Measurements from ENCODE around the gene ZNF547.
A peak's percentile ranks its signal among the peaks of the same experiment; 100 is the strongest.

Gene ZNF547

GRCh38 chr19:57350877-57351805 is 12.2 kb upstream of the ZNF547 start, which contains the start of gene ZNF304:
TSS of gene ZNF304 (plus strand) at chr19:57351271. CDS start at chr19:57351665, 394 bp downstream.
- no peaks in the 10 kb centered on the region for H3K27me3 ChIP-seq (ENCODE audit: insufficient read depth, low read depth)
- no peaks in the 10 kb centered on the region; the same call in 1 of the 2 replicates for H3K36me3 ChIP-seq (ENCODE audit: insufficient read depth)
- H2AFZ ChIP-seq (ENCODE audit: low read depth): peak within 1 kb of the TSS; percentile 92
- TF ChIP-seq CTCF (conservative IDR thresholded peaks at IDR 0.05; ENCODE audit: low read depth, low read length): no peak
- H3K27ac ChIP-seq: peak within 1 kb of the TSS; percentile 59
- H3K9ac ChIP-seq: peak within 1 kb of the TSS; percentile 58; the same call in 1 of the 2 replicates
- H3K4me1 ChIP-seq (ENCODE audit: low read depth, poor library complexity, severe bottlenecking): peaks cover 5% of the 10 kb centered on the region
- no peaks in the 10 kb centered on the region for H4K20me1 ChIP-seq (ENCODE audit: insufficient read depth)
- peak within 1 kb of the TSS; percentile 67 for H3K4me2 ChIP-seq
- no peak within 1 kb of the TSS for H3K4me3 ChIP-seq (IDR thresholded peaks at IDR 0.05; ENCODE audit: insufficient read depth, low read depth, low read length)
- H3K79me2 ChIP-seq (ENCODE audit: insufficient read depth, low read depth): no peaks in the 10 kb centered on the region; the same call in 1 of the 2 replicates

- no peaks in the 10 kb centered on the region; the same call in 1 of the 2 replicates for H3K79me2 ChIP-seq (ENCODE audit: insufficient read depth, low read depth)
- no peak overlapping the region for H3K27ac ChIP-seq
- H3K4me2 ChIP-seq: peak overlapping the region; percentile 43
- H3K4me1 ChIP-seq (ENCODE audit: low read depth, poor library complexity, severe bottlenecking): peaks cover 5% of the 10 kb centered on the region
- no peaks in the 10 kb centered on the region for H4K20me1 ChIP-seq (ENCODE audit: insufficient read depth)
- H2AFZ ChIP-seq (ENCODE audit: low read depth): peak overlapping the region; percentile 92
- H3K27me3 ChIP-seq (ENCODE audit: insufficient read depth, low read depth): no peaks in the 10 kb centered on the region
- no peak overlapping the region for H3K4me3 ChIP-seq (IDR thresholded peaks at IDR 0.05; ENCODE audit: insufficient read depth, low read depth, low read length)
- H3K9ac ChIP-seq: no peak overlapping the region
- TF ChIP-seq CTCF (conservative IDR thresholded peaks at IDR 0.05; ENCODE audit: low read depth, low read length): no peak
- no peaks in the 10 kb centered on the region; the same call in 1 of the 2 replicates for H3K36me3 ChIP-seq (ENCODE audit: insufficient read depth)
Observed at GRCh38 chr19:57351867-57352266, 11.5 kb upstream of the ZNF547 start.

- no peaks in the 10 kb centered on the region for H4K20me1 ChIP-seq (ENCODE audit: insufficient read depth)
- no peaks in the 10 kb centered on the region for H3K27me3 ChIP-seq (ENCODE audit: insufficient read depth, low read depth)
- no peaks in the 10 kb centered on the region; the same call in 1 of the 2 replicates for H3K79me2 ChIP-seq (ENCODE audit: insufficient read depth, low read depth)
- H3K9ac ChIP-seq: no peak overlapping the region
- H3K27ac ChIP-seq: no peak overlapping the region
- H3K36me3 ChIP-seq (ENCODE audit: insufficient read depth): no peaks in the 10 kb centered on the region; the same call in 1 of the 2 replicates
- no peak overlapping the region for H3K4me2 ChIP-seq
- no peak overlapping the region for H2AFZ ChIP-seq (ENCODE audit: low read depth)
- H3K4me3 ChIP-seq (IDR thresholded peaks at IDR 0.05; ENCODE audit: insufficient read depth, low read depth, low read length): no peak overlapping the region
- no peak for TF ChIP-seq CTCF (conservative IDR thresholded peaks at IDR 0.05; ENCODE audit: low read depth, low read length)
- H3K4me1 ChIP-seq (ENCODE audit: low read depth, poor library complexity, severe bottlenecking): peaks cover 5% of the 10 kb centered on the region
Observed at GRCh38 chr19:57355916-57356315, 7.4 kb upstream of the ZNF547 start.

GRCh38 chr19:57357406-57357805 is 5.9 kb upstream of the ZNF547 start:
- no peak for TF ChIP-seq CTCF (conservative IDR thresholded peaks at IDR 0.05; ENCODE audit: low read depth, low read length)
- H4K20me1 ChIP-seq (ENCODE audit: insufficient read depth): no peaks in the 10 kb centered on the region
- H3K9ac ChIP-seq: no peak overlapping the region
- no peaks in the 10 kb centered on the region; the same call in 1 of the 2 replicates for H3K36me3 ChIP-seq (ENCODE audit: insufficient read depth)
- no peak overlapping the region for H3K4me2 ChIP-seq
- no peak overlapping the region for H2AFZ ChIP-seq (ENCODE audit: low read depth)
- H3K27me3 ChIP-seq (ENCODE audit: insufficient read depth, low read depth): no peaks in the 10 kb centered on the region
- H3K27ac ChIP-seq: no peak overlapping the region
- H3K4me3 ChIP-seq (IDR thresholded peaks at IDR 0.05; ENCODE audit: insufficient read depth, low read depth, low read length): no peak overlapping the region
- H3K79me2 ChIP-seq (ENCODE audit: insufficient read depth, low read depth): no peaks in the 10 kb centered on the region; the same call in 1 of the 2 replicates
- no peaks in the 10 kb centered on the region for H3K4me1 ChIP-seq (ENCODE audit: low read depth, poor library complexity, severe bottlenecking)

Measured in KMS-11 (cell line).